HG03045 (cell line): ENCODE results near the gene DMBX1.
A peak's percentile ranks its signal among the peaks of the same experiment; 100 is the strongest.

Experiments
- ATAC-seq: cut with Tn5 transposase; IDR thresholded peaks from one replicate; pipeline ENCODE4 v1.9.1; 2021; ENCODE audit warnings: mild to moderate bottlenecking, moderate library complexity; ENCODE audit not compliant: unreplicated experiment

The DMBX1 gene

DNA sequence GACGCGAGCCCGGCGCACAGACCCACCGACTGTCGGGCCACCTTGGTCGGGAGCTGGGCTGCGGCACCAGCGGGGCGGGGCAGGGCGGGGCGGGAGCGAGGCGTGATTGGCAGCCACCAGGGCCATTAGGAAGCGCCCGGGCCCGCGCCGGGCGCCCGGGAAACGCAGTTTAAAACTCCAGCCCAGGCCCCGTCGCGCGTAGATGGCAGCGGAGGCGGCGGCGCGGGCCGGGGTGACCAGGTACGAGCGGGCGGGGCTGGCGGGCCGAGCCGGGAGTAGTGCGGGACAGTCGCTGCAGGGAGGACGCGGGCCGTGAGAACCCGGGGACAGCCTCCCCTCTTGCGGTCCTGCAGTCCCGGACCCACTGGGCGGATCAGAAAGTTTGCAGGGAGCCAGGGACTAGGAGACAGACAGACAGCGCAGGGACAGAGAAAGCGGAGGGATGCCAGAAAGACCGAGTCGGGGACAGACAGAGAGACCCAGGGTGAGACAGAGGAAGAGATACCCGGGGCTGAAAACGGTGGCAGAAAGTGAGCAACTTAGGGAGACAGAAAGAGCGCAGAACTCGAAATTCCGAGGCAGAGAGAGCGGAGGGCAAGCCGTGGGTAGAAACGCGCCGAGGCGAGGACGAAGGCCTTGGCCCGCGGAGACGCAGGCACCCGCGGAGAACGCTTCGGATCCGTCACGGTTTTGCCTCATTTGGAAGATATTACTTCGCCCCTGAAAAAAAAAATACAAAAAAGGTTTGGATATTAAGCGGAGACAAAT lies at the start of gene DMBX1:
DMBX1 (plus strand) TSS at position 199 of the 768 bp plus-strand sequence. CDS start 17,175 bp downstream, outside the sequence.
- ATAC-seq, result no peak

DNA sequence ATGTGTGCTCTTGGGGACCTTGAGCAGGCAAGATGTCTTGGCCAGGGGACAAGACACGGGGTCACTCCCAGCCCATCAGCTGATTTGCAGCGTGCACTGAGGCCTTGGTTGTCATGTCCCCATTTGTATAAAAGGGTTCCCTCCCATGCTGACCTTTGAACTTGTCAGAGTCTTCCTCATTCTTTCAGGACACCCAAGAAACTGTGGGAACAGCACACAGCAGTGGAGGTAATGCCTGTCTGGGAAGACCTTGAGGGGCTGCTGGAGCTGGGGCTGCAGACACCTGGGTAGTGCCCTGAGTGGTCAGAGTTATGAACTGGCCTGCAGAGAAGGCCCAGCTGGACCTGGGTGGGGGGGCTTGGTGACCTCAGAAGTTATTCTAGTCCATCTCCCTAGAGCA lies 49.2 kb upstream of the DMBX1 start:
- no peak for ATAC-seq

DNA sequence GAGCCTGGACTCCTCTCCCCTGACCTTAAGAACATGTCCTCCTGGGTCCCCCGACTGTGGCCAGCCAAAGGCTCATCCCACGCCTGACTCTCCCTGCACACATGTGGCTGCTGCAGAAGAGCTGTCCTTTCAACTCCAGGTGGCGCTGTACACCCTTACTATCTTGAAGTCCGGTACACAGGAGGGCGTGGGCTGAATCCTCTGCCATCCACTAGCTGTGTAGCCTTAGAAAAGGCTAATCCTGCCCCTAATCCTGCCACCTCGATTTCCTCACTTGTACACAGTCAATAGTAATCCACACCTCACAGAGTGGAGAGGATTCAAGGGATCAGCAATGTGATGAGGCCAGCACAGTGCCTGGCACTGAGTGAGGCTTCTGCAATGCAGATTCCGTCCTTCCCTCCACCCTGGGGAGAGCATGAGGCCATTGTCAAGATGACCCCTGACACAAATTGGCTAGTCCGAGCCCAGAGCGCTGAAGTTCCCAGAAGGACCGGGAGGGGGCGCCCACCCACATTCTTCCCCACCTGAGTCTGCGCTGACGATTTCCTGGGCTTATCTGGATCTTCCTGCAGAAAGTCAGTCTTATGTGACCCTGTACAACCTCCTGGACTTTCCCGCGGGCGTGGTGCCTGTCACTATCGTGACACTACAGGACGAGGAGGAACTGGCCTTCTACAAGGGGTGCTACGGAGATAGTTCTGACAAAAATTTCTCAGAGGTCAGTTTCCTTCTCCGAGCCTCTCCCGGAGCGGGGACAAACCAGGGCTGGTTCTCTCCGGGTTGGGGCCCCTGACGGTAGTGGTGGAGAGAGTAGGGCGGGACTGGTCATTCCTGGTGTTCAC lies 47.1 kb upstream of the DMBX1 start:
- ATAC-seq, result peak; percentile 64

DNA sequence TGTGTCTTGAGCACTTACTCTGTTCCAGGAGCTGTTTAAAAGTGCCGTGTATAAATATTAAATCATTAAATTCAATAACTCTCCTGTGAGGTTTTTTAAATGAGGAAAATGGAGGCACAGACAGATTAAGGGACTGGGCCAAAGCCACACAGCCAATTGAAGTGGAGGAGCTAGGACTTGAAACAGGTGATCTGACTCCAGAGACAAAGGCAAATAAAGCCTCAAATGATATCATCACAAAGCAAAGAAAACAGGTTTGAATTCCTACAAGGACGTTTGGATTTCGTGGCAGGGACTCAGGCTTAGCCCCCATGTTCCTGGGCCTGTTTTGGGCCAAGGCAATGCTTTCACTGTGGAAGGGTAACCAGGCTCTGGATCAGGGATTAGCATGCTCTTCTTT lies 45.2 kb upstream of the DMBX1 start:
- ATAC-seq, result no peak

DNA sequence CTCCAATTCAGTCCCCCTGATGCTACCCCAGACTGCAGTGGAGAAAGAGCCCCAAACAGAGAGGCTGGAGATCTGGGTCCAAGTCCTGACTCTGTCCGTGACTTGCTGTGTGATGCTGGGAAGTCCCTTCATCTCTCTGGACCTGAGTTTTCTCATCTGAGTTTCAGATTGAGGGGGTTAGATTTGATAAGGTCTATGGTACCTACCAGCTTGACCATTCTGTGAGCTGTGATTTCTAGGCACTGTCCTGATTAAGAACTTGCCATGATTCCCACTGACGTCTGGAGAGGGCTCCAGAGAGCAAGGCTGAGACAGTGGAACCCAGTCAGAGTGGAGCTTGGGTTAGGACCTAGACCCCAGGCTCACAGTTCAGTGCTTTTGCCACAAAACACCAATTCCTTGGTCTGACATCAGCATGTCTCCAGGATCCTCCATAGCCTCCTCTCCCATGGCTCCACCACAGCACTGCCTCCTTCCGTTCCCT lies 43.8 kb upstream of the DMBX1 start:
- ATAC-seq, result no peak

DNA sequence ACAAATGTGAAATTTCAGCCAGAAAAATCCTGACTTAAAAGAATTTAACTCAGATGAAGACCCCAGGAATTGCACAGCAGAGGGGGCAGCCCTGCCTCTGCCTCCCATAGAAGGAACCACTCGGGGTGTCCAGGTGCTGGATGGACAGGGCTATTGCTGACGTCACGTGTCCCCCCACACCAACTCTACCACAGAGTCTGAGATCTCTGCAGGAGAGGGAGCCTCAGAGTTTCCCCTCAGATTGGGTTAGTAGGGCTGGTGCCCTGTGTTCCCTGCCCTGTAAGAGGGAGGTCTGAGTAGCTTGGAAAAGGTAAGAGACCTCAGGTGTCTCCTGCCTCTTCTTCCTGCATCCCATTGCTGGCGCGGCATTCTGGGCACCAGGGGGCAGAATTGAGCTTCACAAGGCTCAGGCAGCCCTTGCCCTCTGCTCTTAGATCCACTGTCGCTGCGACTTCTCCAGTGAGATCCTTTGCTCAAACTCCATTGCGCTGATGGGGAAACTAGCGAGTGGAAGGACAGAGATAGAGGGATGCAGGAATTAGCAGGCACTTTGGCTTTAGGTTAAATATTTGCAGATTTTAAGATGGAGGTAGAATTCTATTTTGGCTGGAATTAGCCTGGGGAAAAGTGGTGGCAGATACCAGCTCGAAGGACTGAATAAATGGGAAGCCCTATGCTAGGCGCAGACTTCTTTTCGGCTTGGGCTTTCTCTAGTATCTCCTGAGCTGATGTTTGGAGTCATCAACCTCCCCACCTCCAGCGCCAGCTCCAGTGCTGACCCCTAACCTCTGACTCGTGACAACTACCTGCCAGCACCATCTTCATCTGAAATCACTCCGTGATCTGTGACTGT lies 42.8 kb upstream of the DMBX1 start:
- no peak for ATAC-seq

DNA sequence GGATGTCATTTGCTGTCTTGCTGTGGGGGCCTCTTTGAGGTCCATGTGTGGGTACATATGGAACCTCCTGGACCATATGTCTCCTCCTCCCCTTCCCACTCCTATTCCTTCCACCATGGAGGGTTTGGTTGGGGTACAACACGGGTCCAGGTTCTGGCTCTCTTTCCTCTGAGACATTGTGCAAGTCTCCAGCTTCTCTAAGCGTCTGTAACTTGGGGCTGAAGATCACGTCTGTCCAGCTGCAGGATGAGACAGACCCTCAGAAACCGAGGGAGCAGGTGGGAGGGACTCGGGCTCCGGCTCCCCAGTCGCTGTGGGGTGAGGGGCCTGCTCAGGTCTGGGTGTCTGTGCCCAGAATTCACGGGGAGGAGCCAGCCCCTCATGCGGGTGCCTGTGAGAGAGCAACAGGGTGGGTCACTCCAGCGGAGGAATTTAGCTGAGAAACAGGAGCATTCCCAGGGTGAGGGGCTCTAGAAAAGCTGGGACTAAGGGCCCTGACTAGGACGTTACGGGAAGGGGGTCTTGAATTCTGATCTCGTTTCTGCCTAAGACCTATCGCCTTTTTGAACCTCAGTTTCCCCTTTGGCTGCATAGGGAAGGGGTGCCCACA lies 42.0 kb upstream of the DMBX1 start:
- ATAC-seq, result no peak

DNA sequence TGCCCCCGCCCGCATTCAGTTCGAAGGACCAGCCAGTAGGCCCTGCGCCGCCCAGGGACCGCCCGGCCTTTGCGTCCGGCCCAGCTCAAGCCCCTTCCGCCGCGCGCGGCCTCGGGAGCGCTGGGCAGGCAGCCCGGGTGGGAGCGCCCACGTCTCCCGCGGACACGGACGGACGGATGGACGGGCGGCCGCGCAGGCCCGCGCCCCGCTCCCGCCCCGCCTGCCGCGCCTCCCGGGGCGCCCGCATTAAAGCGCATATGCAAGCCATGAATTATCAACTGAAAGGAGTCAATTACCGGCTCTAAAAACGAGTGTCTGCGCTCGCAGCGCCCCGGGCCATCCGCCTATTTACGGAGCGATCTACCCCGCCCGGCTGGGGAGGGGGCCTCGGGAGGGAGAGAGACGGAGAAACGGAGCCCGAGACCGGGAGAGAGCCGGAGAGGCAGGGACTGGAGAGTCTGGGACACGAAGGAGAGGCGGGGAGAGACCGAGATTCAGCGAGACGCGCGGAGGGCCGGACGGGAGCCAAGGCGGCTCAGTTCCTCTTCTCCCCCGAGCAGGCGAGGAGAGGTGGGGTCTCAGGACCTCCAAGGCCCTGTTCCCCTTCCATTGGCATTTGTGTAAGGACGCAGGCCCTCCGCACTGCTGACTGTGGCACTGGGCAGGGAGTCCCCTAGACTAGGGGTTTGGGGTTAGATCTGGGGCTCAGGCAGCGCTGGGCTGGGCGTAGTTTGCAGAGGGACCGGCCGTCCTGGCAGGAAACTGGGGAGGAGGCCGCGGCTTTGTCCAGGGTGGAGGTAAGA lies 41.3 kb upstream of the DMBX1 start:
- ATAC-seq, result no peak

DNA sequence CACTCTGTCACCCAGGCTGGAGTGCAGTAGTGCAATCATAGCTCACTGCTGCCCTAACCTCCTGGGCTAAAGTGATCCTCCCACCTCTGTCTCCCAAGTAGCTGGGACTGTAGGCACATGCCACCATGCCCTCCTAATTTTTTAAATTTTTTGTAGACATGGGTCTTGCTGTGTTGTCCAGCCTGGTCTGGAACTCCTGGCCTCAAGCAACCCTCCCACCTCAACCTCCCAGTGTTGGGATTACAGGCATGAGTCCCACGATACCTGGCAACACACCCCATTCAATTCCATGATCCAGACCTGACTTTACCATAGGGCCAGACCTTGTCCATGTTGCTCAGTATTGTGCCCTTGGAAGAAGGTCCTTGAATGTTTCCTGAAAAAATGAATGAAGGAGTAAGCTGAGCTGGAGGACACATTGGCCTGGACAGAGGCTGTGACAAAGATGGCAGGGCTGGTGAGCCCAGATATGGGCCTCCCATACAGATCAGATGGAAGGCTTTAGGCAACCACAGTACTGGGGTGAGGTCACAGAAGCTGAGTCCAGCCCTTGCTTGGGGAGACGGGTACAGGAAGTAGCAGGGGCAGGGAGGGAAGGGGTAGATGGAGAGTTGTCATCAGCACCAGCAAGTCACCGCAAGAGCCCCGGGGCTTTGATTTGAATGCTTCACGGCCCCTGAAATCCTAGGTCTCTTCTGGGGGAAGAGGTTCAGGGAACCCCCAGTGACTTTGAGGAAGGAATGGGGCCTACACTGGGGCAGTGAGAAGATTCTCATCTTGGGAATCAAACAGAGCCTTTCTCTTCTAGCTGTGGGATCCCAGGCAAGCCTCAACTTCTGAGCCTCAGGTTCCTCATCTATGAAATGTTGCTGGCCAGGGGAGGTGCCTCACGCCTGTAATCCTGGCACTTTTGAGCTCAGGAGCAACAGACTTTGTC lies 40.1 kb upstream of the DMBX1 start:
- no peak for ATAC-seq

DNA sequence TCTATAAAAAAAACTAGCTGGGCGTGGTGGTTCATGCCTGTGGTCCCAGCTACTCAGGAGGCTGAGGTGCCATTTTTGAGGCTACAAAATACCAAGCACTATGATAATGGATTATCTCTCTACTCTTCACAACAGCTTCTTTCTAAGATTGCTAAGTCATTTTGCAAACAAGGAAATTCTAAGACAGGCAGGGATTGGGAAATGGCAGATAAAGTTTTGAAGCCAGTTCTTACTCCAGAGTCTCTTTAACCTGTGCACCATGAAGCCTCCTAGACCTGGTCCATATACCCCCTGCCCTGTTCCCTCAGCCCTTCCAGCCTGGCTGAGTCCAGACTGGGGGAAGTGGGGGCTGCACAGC lies 39.5 kb upstream of the DMBX1 start:
- ATAC-seq, result no peak

DNA sequence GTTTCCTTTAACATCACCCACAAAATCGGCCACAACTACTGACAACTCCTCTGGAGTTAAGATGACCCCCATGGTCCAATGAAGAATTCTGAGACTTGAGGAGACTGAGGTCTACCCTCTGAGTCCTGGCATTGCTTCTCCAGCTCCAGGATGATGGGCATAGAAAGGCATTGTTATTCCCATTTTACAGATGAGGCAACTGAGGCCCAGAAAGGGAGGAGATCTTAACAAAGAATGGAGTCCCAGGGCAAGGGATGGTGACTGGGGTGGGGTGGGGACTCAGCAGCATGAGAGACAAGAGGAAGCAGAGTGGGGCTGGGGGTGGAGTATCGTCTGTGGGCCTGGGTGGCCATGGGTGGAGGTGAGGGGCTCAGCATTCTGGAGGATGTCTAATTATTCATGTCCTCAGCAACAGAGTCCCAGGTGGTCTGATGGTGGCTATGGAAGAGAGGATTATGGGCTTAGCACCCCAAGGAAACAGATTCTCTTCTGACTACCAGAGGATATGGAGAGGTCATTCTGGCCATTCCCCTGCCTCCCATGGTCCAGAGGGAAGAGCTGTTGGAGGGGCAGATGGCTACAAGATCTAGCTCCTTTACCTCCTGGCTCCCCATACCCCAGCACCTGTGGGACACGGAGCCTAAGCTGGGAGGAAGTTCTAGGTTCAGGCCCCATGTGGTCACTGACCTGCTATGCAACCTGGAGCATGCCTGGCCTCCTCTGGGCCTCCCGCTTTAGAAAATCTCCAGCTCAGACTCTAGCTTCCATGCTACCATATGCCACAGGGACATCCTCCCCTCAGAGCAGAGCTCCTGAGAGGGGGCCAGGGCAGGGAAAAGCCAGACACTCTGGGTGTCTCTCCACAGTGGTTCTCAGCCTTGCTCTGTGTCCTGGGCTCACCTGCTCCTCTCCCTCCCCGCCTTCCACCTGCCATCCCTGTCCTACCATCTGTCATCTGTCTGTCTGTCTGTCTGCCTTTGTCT lies 37.4 kb upstream of the DMBX1 start:
- ATAC-seq, result no peak

DNA sequence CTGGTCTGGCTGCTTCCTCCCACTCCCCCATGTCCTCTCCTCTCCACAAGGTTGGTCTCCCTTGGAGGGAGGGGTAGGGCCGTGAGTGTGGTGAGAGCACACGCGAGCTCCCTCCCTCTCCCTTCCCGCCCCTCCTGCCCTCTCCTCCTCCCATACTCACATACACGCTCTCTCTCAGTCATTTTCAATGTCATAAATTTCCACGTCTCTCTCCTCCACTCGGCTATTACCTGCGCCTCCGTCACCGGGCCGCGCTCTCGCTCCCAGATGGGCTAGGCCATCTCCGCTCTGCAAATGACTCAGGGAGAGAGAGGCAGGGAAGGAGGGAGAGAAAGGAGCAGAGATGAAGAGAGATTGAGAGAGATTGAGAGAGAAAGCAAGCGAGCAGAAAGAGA lies 36.7 kb upstream of the DMBX1 start:
- ATAC-seq, result no peak

DNA sequence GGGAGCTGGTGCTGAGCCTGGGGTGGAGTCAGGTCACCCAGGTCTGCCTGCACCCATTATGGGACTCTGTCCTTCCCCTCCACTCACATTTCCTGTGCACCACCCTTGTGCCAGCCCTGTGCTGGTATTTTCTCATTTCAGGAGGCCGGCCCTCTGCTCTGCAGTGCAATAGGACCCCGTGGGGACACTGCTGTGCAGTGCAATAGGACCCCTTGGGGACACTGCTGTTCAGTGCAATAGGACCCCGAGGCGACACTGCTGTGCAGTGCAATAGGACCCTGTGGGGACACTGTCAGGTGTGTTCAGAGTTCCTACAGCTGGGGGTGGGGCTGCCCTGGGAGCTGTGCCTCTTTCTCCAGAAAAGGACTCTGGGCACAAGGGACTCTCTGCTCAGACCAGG lies 36.2 kb upstream of the DMBX1 start:
- ATAC-seq, result no peak

DNA sequence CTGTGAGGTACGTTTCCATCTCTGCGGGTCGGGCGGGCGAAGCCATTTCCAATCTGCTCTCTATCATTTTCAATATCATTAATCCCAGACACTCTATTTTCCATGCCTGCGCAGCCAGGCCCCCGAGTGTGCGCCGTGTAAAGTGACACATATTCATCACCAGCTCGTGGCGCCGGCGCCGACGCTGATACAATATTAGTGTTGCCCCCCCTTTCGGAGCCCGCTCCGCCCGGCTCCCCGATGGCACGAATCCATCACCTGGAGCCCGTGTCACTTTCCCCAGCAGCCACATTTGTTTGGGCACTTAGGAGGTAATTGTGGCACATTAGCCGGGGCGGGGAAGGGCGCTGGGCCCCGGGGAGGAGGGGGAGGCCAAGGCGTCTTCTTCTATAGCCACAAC lies 33.7 kb upstream of the DMBX1 start:
- ATAC-seq, result no peak

DNA sequence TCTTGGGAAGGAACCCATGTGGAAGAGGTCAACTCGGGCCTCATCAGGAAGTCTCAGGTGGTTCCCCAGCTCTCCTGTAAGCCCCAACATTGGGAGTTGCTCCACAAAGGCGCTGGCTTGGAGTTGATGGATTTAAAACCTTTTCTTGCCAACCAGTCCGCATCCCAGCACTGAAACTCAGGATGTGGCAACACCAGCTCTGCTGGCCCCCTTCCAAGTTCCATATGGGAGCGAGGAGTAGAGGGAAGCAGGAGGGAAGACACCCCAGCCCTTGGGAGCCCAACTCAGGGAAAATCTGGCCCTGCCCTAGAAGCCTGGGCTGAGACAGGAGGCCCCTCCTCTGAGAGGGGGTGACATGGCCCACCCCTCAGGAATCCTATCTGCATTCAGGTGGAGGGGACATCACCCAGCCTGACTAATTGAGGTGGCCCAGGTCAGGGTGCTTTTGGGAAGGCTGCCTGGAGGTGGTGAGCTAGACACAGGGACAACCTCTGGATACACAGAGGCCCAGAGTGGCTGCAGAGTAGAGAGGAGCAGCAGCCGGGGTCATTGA lies 33.1 kb upstream of the DMBX1 start:
- no peak for ATAC-seq

DNA sequence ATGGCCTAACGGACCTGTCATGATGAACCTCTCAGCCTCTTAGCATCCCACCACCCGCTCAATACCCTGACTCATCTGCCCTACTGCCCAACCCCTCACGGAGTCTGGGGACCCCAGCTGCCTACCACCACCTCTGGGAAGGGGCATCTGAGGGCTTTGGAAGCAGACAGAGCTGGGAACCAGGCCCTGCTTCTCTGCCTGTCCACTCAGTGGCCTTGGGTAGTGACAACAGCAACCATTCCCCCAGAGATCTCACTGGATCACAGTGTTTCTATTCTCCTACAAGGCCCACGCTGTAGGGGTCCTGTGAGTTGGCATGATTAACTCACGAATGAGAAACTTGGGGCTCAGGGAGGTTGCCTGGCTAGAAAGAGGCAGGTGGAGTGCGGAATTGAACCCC lies 32.5 kb upstream of the DMBX1 start:
- no peak for ATAC-seq

DNA sequence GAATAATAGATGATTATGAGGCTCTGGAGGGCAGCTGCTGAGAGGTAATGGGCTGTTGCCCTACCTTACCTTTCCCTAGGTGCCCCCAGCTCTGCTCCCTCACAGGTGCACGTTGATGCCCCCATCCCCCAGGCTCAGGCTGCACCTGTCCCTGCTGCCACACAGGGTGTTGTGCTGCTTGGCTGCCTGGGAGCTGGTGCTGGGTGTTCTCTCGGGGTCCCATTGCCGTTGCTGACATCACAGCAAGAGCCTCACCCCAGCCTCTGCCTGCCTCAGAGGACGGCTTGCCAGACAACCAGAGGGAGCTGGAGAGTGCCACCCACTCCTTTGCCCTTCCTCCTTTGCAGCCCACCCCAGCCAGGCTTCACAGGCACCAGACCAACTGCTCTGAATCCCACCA lies 31.4 kb upstream of the DMBX1 start:
- ATAC-seq, result no peak
